Measurements from ENCODE around the gene PRPF18.
"Not testable (repeated sequence)": the region's sequence is repeated elsewhere in the genome, so short reads cannot be mapped to it uniquely, and the experiment has no call there.

PRPF18 gene, protein sequence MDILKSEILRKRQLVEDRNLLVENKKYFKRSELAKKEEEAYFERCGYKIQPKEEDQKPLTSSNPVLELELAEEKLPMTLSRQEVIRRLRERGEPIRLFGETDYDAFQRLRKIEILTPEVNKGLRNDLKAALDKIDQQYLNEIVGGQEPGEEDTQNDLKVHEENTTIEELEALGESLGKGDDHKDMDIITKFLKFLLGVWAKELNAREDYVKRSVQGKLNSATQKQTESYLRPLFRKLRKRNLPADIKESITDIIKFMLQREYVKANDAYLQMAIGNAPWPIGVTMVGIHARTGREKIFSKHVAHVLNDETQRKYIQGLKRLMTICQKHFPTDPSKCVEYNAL

DNA sequence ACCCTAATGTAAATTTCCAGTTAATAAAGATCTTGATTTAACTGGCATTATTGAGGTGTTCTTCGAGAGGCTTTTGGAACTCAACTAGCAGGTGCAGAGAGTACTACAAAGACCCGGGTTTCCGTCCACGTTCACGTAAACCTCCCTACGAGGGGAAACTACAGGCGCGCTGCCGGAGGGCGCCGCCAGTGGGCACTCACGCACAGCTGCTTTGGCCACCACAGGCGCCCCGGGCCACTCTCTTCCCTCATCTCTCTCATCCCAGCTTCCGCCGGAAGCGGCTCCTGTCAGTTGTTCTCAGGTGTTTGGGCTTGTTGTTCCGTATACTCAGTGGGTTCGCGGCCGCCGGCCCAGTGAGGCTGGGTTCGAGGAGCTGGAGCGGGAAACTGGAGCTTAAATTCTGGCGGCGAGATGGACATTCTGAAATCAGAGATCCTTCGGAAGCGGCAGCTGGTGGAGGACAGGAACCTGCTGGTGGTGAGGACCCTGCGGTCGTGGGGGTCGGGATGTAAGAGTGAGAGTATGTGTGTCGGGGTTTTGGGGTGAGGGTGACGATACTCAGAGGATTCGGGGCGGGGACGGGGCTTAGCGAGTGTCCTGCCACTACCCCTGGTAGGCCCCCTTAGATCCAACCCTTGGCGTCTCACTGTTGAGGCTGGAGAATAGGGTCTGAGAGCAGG lies at the start of gene PRPF18:
Gene PRPF18, plus strand, starts transcription at position 290 of the 680 bp plus-strand sequence. Its CDS starts 122 bp downstream, at position 412.
- peak; percentile 97 for DNase-seq (ENCODE audit: low spot score)

DNA sequence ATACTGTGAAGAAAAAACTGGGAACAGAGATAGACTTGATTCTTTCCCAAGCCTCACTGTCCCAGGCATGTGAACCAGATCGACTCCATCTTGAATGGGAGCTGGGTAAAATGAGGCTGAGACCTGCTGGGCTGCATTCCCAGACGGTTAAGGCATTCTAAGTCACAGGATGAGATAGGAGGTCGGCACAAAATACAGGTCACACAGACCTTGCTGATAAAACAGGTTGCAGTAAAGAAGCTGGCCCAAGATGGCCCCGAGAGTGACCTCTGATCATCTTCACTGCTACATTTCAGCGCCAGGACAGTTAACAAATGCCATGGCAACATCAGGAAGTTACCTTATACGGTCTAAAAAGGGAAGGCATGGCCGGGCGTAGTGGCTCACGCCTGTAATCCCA lies 48.8 kb upstream of the PRPF18 start:
- not testable (repeated sequence) for DNase-seq (ENCODE audit: low spot score)

DNA sequence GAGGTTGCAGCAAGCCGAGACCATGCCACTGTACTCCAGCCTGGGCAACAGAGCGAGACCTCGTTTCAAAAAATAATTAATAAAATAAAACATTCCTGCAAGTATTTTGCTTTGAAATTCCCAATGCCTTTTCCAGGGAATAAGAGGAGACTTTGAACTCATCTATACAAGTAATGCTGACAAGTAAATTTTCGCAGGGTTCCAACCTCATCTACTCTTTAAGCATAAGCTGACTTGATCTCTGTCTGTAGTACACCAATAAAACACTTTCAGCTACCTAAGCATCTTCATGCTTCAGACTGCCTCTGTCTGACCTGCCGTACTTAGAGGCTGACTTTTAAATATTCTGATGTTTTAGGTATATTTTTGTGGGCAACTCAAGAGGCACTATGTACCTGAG lies 44.2 kb upstream of the PRPF18 start:
- DNase-seq (ENCODE audit: low spot score) = no peak

DNA sequence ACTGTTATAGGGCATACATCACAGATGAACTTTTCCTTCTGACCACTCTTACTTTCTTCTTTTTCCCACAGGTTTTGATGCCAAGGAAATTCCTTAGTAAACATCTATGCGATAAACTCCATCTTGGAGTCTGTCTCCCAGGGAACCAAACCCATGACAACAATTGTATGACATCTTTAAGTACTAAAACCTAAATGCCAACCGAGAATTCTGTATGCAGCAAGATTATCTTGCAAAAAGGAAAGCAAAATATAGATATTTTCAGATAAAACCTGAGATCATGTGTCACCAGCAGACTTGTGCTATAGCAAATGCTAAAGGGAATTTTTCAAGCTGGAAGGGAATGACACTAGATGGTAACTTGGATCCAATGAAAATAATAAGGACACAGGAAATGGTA lies 36.0 kb upstream of the PRPF18 start:
- no peak for DNase-seq (ENCODE audit: low spot score)

DNA sequence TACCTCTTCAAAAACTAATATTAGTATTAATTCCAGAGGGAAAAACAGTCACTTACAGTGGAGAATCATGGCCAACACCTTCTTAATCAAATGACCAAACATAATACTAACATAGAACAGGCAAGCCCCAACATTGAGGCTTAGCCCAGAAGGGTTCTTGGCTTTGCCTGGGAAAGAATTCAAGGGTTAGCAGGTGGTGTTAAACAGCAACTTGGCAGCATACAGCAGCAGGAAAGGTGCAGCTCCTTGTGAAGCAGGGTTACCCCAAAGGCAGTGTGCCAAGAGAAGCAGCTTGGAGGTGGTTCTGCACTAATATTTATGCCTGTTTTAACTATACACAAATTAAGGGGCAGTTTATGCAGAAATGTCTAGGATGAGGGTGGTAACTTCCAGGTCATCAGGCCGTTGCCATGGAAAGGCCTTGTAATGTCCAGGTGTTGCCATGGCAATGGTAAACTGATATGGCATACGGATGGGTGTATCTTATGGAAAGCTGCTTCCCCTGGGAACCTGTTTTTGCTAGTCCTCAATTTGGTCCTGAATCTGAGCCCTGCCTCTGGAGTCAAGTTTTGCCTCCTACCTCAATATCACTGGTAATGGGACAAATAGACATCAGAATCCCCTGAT lies 30.8 kb upstream of the PRPF18 start:
- no peak for DNase-seq (ENCODE audit: low spot score)

DNA sequence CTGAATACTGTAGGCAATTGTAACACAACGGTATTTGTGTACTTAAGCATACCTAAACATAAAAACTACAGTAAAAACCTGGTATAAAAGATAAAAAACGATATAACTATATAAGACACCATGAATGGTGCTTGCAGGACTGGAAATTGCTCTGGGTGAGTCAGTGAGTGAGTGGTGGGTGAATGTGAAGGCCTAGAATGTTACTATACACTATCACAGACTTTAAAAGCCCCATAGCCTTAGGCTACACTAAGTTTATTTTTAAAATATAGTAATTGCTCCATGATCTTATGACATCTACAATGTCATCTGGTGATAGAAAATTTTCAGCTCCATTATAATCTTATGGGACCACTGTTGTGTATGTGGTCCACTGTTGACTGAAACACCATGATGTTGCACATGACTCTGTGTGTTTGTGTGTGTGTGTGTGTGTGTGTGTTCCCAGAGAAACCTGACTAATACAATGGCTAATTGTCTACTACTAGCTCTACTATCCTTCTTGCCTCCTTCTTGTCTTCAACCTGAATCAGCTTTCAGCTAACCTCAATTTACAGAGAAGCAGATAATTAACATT lies 27.6 kb upstream of the PRPF18 start:
- peak; percentile 46 for DNase-seq (ENCODE audit: low spot score)

GRCh38 chr10:13560597-13560996 lies 26.2 kb upstream of the PRPF18 start:
- no peak for DNase-seq (ENCODE audit: low spot score)

GRCh38 chr10:13563481-13564445 lies 23.0 kb upstream of the PRPF18 start:
- DNase-seq (ENCODE audit: low spot score) = no peak

- DNase-seq (ENCODE audit: low spot score) = no peak
Measured at GRCh38 chr10:13564576-13564975, 22.2 kb upstream of the PRPF18 start.

- DNase-seq (ENCODE audit: low spot score) = no peak
Measured at GRCh38 chr10:13567030-13567429, 19.7 kb upstream of the PRPF18 start.

DNA sequence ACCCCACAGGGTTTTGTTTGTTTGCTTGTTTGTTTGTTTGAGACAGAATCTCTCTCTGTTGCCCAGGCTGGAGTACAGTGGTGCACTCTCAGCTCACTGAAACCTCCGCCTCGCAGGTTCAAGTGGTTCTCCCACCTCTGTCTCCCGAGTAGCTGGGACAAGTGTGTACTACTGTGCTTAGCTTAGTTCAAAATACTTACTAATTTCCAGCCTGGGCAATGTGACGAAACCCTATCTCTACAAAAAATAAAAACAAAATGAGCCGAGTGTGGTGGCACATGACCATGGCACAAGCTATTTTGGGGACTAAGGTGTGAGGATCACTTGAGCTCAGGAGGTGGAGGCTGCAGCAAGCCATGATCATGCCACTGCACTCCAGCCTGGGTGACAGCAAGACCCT lies 15.2 kb upstream of the PRPF18 start:
- DNase-seq (ENCODE audit: low spot score) = no peak

GRCh38 chr10:13573960-13574359 lies 12.8 kb upstream of the PRPF18 start:
- no peak for DNase-seq (ENCODE audit: low spot score)

- no peak for DNase-seq (ENCODE audit: low spot score)
Measured at GRCh38 chr10:13585195-13585751, 1.5 kb upstream of the PRPF18 start.

DNA sequence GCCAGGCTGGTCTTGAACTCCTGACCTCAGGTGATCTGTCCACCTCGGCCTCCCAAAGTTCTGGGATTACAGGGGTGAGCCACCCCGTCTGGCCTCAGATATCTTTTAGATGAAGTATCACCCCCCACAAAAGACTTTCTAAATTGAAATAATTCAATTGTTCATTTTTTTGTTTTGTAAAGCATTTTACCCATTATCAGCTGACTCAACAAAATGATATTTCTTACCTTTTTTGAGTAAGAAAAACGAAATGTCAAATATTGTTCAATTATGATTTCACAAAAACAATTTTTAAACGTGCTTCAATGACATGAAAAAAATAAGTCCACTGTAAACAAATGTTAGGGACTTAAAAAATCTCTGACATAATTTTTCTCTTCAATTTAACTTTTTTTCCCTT lies 822 bp upstream of the PRPF18 start:
- no peak for DNase-seq (ENCODE audit: low spot score)

DNA sequence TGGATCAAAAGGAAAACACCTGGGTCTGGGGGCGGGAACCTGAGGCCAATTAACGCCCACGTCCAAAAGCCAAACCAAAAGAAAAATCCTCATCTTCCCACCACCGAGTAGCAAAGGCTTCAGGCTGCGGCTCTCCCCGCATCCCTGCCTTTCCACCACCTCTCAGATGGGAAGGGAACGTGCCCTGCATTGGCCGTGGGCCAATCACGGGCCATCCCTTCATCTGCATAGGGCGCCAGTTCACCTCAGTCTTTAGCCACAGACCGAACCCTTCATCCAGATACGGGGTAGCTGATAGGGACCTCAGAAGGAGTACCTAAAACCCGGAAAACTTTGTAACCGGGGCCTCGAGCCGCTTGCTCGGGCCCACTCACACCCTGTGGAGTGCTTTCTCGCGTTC lies 626 bp downstream of the PRPF18 start:
- DNase-seq (ENCODE audit: low spot score) = no peak

DNA sequence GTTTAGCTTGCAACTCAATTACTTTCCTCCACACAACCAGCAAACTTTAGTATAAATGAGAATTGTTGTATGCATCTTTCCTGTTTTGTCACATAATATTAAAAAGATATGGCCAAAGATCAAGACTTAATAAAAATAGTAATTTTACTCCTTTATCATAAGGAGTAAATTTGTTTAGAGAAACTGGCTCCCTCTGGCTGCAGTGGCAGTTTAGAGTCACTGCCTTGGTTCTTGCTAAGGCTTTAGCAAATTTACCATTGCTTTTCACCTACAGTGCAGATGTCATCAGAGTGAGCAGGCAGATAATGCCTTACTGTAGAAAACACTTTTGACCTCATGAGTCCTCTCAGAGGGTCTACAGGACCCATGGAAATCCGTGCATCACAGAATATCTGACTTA lies 2.6 kb downstream of the PRPF18 start:
- no peak for DNase-seq (ENCODE audit: low spot score)

- DNase-seq (ENCODE audit: low spot score) = no peak
Measured at GRCh38 chr10:13590886-13591285, 4.1 kb downstream of the PRPF18 start.

DNA sequence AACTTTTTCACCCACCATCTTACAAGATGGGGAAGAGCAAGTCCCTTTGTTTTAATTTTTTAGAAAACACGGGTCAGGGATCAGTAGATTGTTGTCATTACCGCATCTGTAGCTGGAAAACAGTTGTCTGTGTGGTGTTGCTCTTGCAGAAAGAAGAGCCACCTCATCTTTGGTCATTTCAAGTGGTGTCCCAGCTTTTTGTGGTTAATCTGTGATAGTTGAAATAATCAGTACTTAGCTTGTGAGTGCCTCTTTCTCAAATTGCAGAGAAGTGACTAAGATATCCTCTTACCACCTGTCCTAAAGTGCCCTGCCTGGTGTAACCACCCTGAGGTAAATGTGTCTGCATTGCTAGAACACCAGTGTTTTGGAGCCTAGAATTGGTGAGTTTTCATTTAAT lies 5.5 kb downstream of the PRPF18 start:
- DNase-seq (ENCODE audit: low spot score) = no peak

DNA sequence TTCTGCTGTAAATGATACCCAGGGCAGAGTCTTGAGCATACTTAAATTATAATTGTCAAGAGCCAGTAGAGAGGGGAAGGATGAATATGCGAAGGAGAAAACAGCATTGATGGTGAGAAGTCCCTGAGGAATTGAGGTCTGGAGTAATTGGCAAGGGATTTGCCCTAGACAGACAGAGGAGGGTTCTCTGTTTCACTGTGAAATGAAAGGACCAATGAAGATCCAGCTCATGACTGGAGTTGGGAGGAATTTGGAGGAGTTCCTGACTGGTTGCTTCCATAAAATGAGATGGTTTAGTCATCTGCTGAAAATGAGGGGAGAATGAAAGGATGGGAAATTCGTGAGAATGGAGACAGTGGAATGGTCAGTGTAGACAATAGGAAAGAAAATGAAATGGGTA lies 6.8 kb downstream of the PRPF18 start:
- peak; percentile 36 for DNase-seq (ENCODE audit: low spot score)

GRCh38 chr10:13594641-13595040 lies 7.9 kb downstream of the PRPF18 start:
- DNase-seq (ENCODE audit: low spot score) = no peak

GRCh38 chr10:13597909-13598308 lies 11.1 kb downstream of the PRPF18 start:
- DNase-seq (ENCODE audit: low spot score) = no peak
